CD4-positive, alpha-beta memory T cell (primary cell): ENCODE measurements around the gene LYRM4. TPM values are rescaled to one million over a fixed set of nuclear protein-coding genes. Genes with fewer than 3 reads are reported as not detected.
A peak's percentile ranks its signal among the peaks of the same experiment; 100 is the strongest.

Experiments used
- CTCF ChIA-PET: fragments of 350-600 bp; sonication (Branson Sonifier 250); formaldehyde crosslinking; loops from one replicate; lab custom pipeline; 2021; ENCODE audit warnings: inconsistent platforms; ENCODE audit not compliant: partially characterized antibody; lab: Charles Lee
- POLR2A ChIA-PET: fragments of 350-600 bp; sonication (Branson Sonifier 250); formaldehyde crosslinking; loops from one replicate; lab custom pipeline; 2021; ENCODE audit not compliant: partially characterized antibody; lab: Charles Lee
- DNase-seq, 5 donors: peaks; one replicate each; pipeline versions ENCODE4 v3.0.0 to v3.0.0-alpha.2; 2020 to 2022; ENCODE audit warnings: mixed read lengths in 1 of 5
- H3K27ac ChIP-seq: one replicate; pipeline ENCODE4 v1.7.0; 2013; ENCODE audit warnings: low read depth, low read length
- H3K27me3 ChIP-seq: 2 replicates; pipeline ENCODE4 v1.7.0; 2013; ENCODE audit warnings: mild to moderate bottlenecking, low read length, moderate library complexity; ENCODE audit not compliant: insufficient read depth
- H3K36me3 ChIP-seq: 2 replicates; pipeline ENCODE4 v1.7.0; 2013; ENCODE audit warnings: mild to moderate bottlenecking, low read length, moderate library complexity; ENCODE audit not compliant: insufficient read depth
- H3K4me1 ChIP-seq: 2 replicates; pipeline ENCODE4 v1.7.0; 2013; ENCODE audit warnings: mild to moderate bottlenecking, low read length, moderate library complexity; ENCODE audit not compliant: insufficient read depth
- H3K4me3 ChIP-seq, 2 donors: one replicate each; pipeline ENCODE4 v1.7.0; 2013; ENCODE audit warnings: low read length in 2 of 2, mild to moderate bottlenecking in 1 of 2
- H3K9me3 ChIP-seq, 2 donors: one replicate each; pipeline ENCODE4 v1.7.0; 2013; ENCODE audit warnings: low read length in 2 of 2, control low read depth in 1 of 2; ENCODE audit not compliant: control insufficient read depth in 1 of 2
- H3K27ac Mint-ChIP-seq, 7 donors: one replicate each; pipeline ENCODE4 v1.8.0; 2020 to 2021; ENCODE audit warnings: mixed read lengths in 7 of 7, mild to moderate bottlenecking in 6 of 7, inconsistent platforms in 3 of 7, moderate library complexity in 3 of 7
- H3K27me3 Mint-ChIP-seq, 2 donors: one replicate each; pipeline ENCODE4 v1.8.0; 2020 to 2021; ENCODE audit warnings: mixed read lengths in 2 of 2
- H3K36me3 Mint-ChIP-seq, 2 donors: one replicate each; pipeline ENCODE4 v1.8.0; 2020 to 2021; ENCODE audit warnings: mixed read lengths in 2 of 2, inconsistent platforms in 1 of 2, mild to moderate bottlenecking in 1 of 2
- H3K4me1 Mint-ChIP-seq, 4 donors: one replicate each; pipeline ENCODE4 v1.8.0; 2020 to 2021; ENCODE audit warnings: mixed read lengths in 4 of 4, mild to moderate bottlenecking in 1 of 4
- H3K4me3 Mint-ChIP-seq, 8 donors: one replicate each; pipeline ENCODE4 v1.8.0; 2020 to 2021; ENCODE audit warnings: mixed read lengths in 8 of 8, mild to moderate bottlenecking in 7 of 8, moderate library complexity in 6 of 8, inconsistent platforms in 3 of 8
- H3K9me3 Mint-ChIP-seq, 8 donors: one replicate each; pipeline ENCODE4 v1.8.0; 2020 to 2021; ENCODE audit warnings: mixed read lengths in 8 of 8, mild to moderate bottlenecking in 5 of 8, inconsistent platforms in 3 of 8, moderate library complexity in 1 of 8
- intact Hi-C: fragments of 100-400 bp; cut with micrococcal nuclease; formaldehyde crosslinking; loops from one replicate; pipeline ENCODE4 v1.15.1; 2023
- polyA plus RNA-seq, 2 donors: library from polyadenylated mRNA; unstranded; fragments of 300-500 nt; fragmentation: Illumina TruSeq; gene quantifications; one replicate each; pipeline ENCODE4 v1.2.3, GENCODE V29; 2021
- total RNA-seq, 2 experiments: library from RNA; stranded (reverse); gene quantifications; one replicate each; pipeline ENCODE4 v1.2.3, GENCODE V29; 2021

LYRM4 gene
- total and polyA plus RNA-seq, 4 experiments from 2014 or later: 10.6 to 26.4 (median 15.2) TPM

DNA sequence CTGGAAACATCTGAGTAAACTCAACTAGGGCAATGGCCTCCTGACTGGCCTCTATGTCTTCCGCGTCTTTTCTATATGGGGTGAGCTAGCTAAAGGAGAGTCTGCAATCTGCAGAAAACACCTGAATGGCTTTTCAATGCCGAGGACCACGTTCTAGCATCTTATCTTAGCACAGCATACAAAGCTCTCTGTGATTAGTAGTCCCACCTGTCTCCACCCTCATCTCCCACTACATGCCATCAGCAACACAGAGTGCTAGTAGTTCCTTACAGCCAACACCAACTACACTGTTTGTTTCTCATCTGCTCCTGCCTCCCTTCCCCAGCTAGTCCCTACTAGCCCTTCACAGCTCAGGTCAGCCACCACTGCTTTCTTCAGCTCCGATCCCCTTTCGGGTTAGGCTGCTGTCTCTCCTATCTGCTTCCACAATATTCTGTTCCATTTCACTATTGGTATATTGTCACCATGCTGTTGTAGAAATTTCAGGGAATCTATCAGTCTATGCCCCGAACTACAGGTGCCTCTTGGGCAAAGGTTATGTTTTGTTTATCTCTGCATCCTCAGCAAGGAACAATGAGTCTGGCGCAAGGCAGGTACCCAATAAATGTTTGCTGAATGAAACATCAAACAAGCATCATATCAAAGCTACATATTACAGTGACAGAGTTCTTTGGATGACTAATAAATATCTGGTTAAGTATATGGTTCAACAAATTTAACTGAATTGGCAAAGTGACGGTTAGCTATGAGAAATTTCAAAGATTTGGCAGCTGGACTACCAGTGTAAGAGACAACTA is 12.2 kb downstream of the LYRM4 start:
- H3K27me3 Mint-ChIP-seq: no peaks in the 10 kb centered on the region

DNA sequence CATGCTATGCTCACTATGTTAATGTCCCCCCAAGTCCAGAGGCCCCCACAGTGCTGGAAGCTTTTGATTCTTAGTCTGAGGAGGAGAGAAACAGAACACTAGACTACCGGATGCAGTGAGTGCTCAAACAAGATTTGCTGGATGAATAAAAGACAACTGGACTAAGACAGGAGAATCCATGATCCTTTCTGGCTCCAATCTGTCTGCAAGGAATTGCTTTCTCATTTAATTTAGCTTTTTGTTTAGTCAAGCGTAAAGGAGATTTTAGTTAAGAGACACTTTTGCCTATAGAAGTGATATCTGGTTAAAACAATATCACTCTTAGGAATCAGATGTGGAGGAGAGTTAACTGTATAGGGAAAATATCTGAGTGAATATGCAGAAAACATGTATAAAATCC is 13.5 kb downstream of the LYRM4 start:
- CTCF ChIA-PET: no interaction called here
- Histone ChIP-seq H3K27ac (no peak overlapping the region), H3K4me3 (no peak overlapping the region), H3K9me3 (no peaks in the 10 kb centered on the region), H3K4me1 (no peaks in the 10 kb centered on the region), H3K36me3 (no peaks in the 10 kb centered on the region), H3K27me3 (no peaks in the 10 kb centered on the region)
- Mint-ChIP-seq H3K9me3 (no peaks in the 10 kb centered on the region), H3K27me3 (no peaks in the 10 kb centered on the region), H3K36me3 (peaks cover 9 to 10% of the 10 kb centered on the region in 2 donors), H3K27ac (no peak overlapping the region), H3K4me1 (peaks cover 0 to 3% (median 1%) of the 10 kb centered on the region in 4 donors), H3K4me3 (no peak overlapping the region)
- intact Hi-C loops: no loop called here
- DNase-seq: no peak
- POLR2A ChIA-PET: no interaction called here

More for the DNA sequence above, 12.2 kb downstream of the LYRM4 start:
- DNase-seq: no peak
- no peaks in the 10 kb centered on the region for H3K4me1 ChIP-seq
- H3K9me3 ChIP-seq: no peaks in the 10 kb centered on the region
- H3K4me3 ChIP-seq: no peak overlapping the region
- intact Hi-C loops: no loop called here
- Mint-ChIP-seq H3K4me1 (peaks cover 0 to 3% (median 1%) of the 10 kb centered on the region in 4 donors), H3K27ac (no peak overlapping the region), H3K9me3 (no peaks in the 10 kb centered on the region), H3K4me3 (no peak overlapping the region), H3K36me3 (peaks cover 13 to 15% of the 10 kb centered on the region in 2 donors)
- no peaks in the 10 kb centered on the region for H3K27me3 ChIP-seq
- H3K27ac ChIP-seq: no peak overlapping the region
- CTCF ChIA-PET: no interaction called here
- POLR2A ChIA-PET: no interaction called here
- no peaks in the 10 kb centered on the region for H3K36me3 ChIP-seq

DNA sequence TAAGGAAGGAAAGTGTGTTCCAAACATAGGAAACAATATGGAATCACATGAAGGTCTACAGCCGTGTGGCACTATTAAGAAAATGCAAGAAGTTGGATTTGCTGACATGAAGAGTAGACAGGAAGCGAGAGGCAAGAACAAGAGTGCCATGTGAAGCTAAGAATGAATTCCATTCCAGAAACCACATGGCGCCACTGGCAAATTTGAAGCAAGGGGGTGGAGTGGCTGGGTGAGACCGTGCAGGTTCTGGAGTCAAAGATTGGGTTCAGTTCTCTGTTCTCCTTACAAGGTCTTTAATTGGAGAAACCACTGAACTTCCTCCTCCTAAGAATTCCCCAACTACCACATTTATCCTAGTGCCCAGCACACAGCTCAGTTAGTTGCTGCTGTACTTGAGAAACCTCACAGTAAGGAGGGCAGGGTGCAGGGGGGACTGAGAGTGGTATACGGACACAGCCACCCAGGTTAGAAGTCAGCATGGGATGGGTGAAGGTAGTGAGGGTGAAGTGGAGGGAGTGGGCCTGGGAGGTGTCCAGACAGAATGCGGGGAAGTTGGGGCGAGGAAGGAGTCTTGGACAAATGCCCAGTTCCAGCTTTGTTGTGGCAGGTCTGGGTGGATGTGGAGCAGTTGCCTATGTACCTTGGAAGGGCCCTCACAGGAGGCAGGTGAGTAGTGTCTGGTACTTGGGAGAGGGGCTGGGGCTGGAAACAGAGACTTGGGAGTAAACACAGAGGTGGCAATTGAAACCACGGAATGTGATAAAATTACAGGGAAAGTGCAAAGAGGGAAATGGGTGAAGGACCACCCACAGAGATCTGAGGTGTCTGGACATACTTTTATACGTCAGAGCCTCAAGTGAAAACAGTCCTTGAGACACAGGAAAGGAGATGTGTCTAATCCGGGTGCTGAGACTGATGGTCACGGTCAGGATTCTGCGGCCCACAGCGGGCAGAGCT is 14.3 kb downstream of the LYRM4 start:
- H3K27ac ChIP-seq: no peak overlapping the region
- Mint-ChIP-seq H3K9me3 (no peaks in the 10 kb centered on the region), H3K4me1 (peaks cover 0 to 3% (median 1%) of the 10 kb centered on the region in 4 donors), H3K36me3 (peaks cover 6 to 10% of the 10 kb centered on the region in 2 donors), H3K4me3 (no peak overlapping the region), H3K27ac (peak overlapping the region in 2 of 7 donors; percentile 9 to 21), H3K27me3 (no peaks in the 10 kb centered on the region)
- POLR2A ChIA-PET: no interaction called here
- DNase-seq: no peak
- no peaks in the 10 kb centered on the region for H3K9me3 ChIP-seq
- no peaks in the 10 kb centered on the region for H3K36me3 ChIP-seq
- no peak overlapping the region for H3K4me3 ChIP-seq
- CTCF ChIA-PET: no interaction called here
- intact Hi-C loops: no loop called here
- no peaks in the 10 kb centered on the region for H3K4me1 ChIP-seq
- H3K27me3 ChIP-seq: no peaks in the 10 kb centered on the region

DNA sequence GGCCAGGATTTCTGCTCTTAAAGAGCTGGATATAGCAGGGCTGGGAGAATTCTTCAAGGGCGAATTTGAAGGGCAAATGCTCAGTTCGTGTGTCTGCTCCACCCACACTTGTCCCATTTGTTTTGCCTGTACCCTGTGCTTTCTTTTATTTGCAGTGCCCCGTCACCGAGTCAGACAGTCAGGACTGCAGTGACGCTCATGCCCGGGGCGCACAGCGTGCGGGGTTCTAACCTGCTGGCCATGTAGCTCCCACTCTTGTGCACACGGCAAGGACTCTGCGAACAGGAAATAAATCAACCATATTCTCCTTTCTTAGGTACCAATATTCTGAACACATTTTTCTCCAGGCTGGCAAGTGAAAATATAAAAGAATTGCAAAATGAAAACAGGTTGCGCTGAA is 17.7 kb downstream of the LYRM4 start:
- CTCF ChIA-PET: no interaction called here

DNA sequence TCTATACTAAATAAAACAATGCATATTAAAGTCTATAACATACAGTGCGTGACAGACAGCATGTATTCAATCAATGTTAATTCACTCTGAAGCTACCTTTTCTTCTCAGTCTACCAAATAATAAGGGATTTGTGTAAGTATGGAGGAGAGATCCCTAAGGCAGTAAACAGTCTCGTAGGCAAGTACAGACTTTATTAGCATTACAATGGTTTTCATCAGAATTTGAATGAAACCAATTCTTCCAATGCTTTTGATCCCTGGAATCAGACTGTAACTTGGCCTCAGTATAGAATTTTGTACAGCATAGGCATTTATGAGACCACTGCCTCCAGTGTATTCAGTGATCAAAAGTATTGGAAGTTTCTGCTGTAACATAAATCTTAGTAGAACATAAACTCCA is 19.5 kb downstream of the LYRM4 start:
- intact Hi-C loops: no loop called here
- H3K4me1 Mint-ChIP-seq: no peaks in the 10 kb centered on the region
- POLR2A ChIA-PET: no interaction called here
- no peak overlapping the region for H3K27ac Mint-ChIP-seq
- H3K4me3 Mint-ChIP-seq: no peak overlapping the region
- no peaks in the 10 kb centered on the region for H3K4me1 ChIP-seq
- no peak overlapping the region for H3K4me3 ChIP-seq
- peaks cover 0 to 2% (median 0%) of the 10 kb centered on the region in 8 donors for H3K9me3 Mint-ChIP-seq
- H3K27me3 Mint-ChIP-seq: no peaks in the 10 kb centered on the region
- DNase-seq: no peak
- no peaks in the 10 kb centered on the region for H3K9me3 ChIP-seq
- H3K27me3 ChIP-seq: no peaks in the 10 kb centered on the region
- peaks cover 0 to 10% of the 10 kb centered on the region in 2 donors for H3K36me3 Mint-ChIP-seq
- H3K27ac ChIP-seq: no peak overlapping the region
- no peaks in the 10 kb centered on the region for H3K36me3 ChIP-seq
- CTCF ChIA-PET: no interaction called here

More for the DNA sequence above, 17.7 kb downstream of the LYRM4 start:
- H3K27ac ChIP-seq: no peak overlapping the region
- no peaks in the 10 kb centered on the region for H3K36me3 ChIP-seq
- Mint-ChIP-seq H3K27ac (no peak overlapping the region), H3K4me3 (no peak overlapping the region), H3K9me3 (peaks cover 0 to 2% (median 0%) of the 10 kb centered on the region in 8 donors), H3K36me3 (peaks cover 0 to 10% of the 10 kb centered on the region in 2 donors), H3K4me1 (peaks cover 0 to 3% (median 0%) of the 10 kb centered on the region in 4 donors), H3K27me3 (no peaks in the 10 kb centered on the region)
- H3K27me3 ChIP-seq: no peaks in the 10 kb centered on the region
- DNase-seq: no peak
- H3K4me1 ChIP-seq: no peaks in the 10 kb centered on the region
- intact Hi-C loops: no loop called here
- POLR2A ChIA-PET: no interaction called here
- H3K4me3 ChIP-seq: no peak overlapping the region
- no peaks in the 10 kb centered on the region for H3K9me3 ChIP-seq

DNA sequence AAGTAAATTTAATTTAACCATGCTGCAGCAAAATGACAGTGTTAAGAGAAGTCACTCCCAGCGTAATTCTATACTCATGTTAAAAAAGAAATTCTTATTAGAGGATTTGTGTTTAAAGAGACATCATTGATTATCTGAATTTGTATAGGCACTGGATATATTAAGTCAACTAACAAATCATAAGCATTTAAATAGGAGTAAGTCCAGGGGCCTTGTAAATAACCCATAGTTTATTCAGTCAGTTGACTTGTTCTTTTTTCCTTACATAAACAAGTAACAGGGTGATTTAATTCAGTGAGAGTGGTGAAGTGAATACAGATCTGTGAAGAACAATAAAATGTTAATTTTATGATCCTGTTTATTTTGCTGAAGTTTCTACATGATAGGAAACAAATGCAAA is 22.4 kb downstream of the LYRM4 start:
- Histone ChIP-seq H3K9me3 (no peaks in the 10 kb centered on the region), H3K27me3 (no peaks in the 10 kb centered on the region), H3K27ac (no peak overlapping the region), H3K4me1 (no peaks in the 10 kb centered on the region), H3K4me3 (no peak overlapping the region), H3K36me3 (no peaks in the 10 kb centered on the region)
- ChIA-PET POLR2A (no interaction called here), CTCF (no interaction called here)
- no peak for DNase-seq
- Mint-ChIP-seq H3K27ac (no peak overlapping the region), H3K4me3 (no peak overlapping the region), H3K9me3 (peaks cover 0 to 2% (median 0%) of the 10 kb centered on the region in 8 donors), H3K36me3 (peaks cover 6 to 7% of the 10 kb centered on the region in 2 donors), H3K4me1 (no peaks in the 10 kb centered on the region), H3K27me3 (no peaks in the 10 kb centered on the region)
- intact Hi-C loops: no loop called here

DNA sequence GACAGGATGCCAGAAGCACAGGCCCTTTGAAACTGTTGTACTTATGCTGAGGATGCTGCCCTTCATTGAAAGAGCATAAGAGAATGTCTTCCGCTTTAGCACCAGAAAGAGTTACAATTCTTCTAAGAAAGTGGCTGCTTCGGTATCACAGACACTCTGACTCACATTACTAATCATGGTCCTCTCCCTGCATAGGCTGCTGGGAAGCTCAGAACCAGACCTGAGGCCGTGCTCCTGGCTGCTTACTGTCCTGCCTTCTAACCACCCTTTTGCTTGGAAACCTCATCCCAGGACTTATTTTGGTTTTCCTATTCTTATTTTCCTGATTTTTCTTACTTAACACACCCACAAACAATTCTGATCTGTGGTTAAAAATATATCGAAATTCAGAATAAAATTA is 22.9 kb downstream of the LYRM4 start:
- CTCF ChIA-PET: no interaction called here
- H3K27me3 ChIP-seq: no peaks in the 10 kb centered on the region
- Mint-ChIP-seq H3K36me3 (peaks cover 6 to 7% of the 10 kb centered on the region in 2 donors), H3K4me1 (no peaks in the 10 kb centered on the region), H3K4me3 (no peak overlapping the region), H3K9me3 (peaks cover 0 to 2% (median 0%) of the 10 kb centered on the region in 8 donors), H3K27ac (peak overlapping the region in 1 of 7 donors; percentile 3), H3K27me3 (no peaks in the 10 kb centered on the region)
- H3K4me1 ChIP-seq: no peaks in the 10 kb centered on the region
- no peak for DNase-seq
- no peak overlapping the region for H3K27ac ChIP-seq
- intact Hi-C loops: no loop called here
- H3K4me3 ChIP-seq: no peak overlapping the region
- no peaks in the 10 kb centered on the region for H3K9me3 ChIP-seq
- no peaks in the 10 kb centered on the region for H3K36me3 ChIP-seq
- POLR2A ChIA-PET: no interaction called here
